Keratinocyte (primary cell): Measurements from ENCODE around the gene ERG. TPM values are rescaled to one million over a fixed set of nuclear protein-coding genes. Genes with fewer than 3 reads are reported as not detected.

Experiments
- DNase-seq: peaks from one replicate; pipeline ENCODE4 v3.0.0-alpha.2; 2011; ENCODE audit warnings: low read depth, missing footprints, low spot score
- FAIRE-seq: peaks from 2 replicates; lab custom pipeline; 2011; peaks lifted over from hg19 to GRCh38; lab: Jason Lieb, UNC
- H2AFZ ChIP-seq: 2 replicates; pipeline ENCODE4 v1.6.0; 2012; ENCODE audit warnings: low read length, control low read depth, inconsistent platforms; ENCODE audit not compliant: control insufficient read depth
- H3K27ac ChIP-seq: 2 replicates; pipeline ENCODE4 v1.5.1; 2011; ENCODE audit warnings: low read length; ENCODE audit not compliant: control insufficient read depth, insufficient read depth
- H3K27me3 ChIP-seq: 3 replicates; pipeline ENCODE4 v1.6.0; 2011; ENCODE audit warnings: low read length; ENCODE audit not compliant: control insufficient read depth, insufficient read depth; ENCODE audit errors: extremely low read depth
- H3K36me3 ChIP-seq, 2 experiments: 2 replicates in 1 of 2; 3 replicates in 1 of 2; pipeline ENCODE4 v1.5.1; 2011; ENCODE audit warnings: low read length in 2 of 2, mild to moderate bottlenecking in 1 of 2; ENCODE audit not compliant: control insufficient read depth in 2 of 2, insufficient read depth in 2 of 2; ENCODE audit errors: extremely low read depth in 1 of 2
- H3K4me1 ChIP-seq: 3 replicates; pipeline ENCODE4 v1.5.1; 2011; ENCODE audit warnings: low read length; ENCODE audit not compliant: control insufficient read depth, insufficient read depth; ENCODE audit errors: extremely low read depth
- H3K4me2 ChIP-seq: 3 replicates; pipeline ENCODE4 v1.6.0; 2011; ENCODE audit warnings: low read depth, low read length; ENCODE audit not compliant: control insufficient read depth, insufficient read depth; ENCODE audit errors: extremely low read depth
- H3K4me3 ChIP-seq, 3 experiments: fragments of 200-600 bp in 1 of 3; sonication (generic) in 1 of 3; 2 replicates in 2 of 3; 3 replicates in 1 of 3; pipeline ENCODE4 v1.5.1; 2011 to 2016; ENCODE audit warnings: low read length in 3 of 3, mild to moderate bottlenecking in 3 of 3, control low read depth in 2 of 3, inconsistent platforms in 1 of 3, low read depth in 1 of 3, mixed read lengths in 1 of 3, mixed run types in 1 of 3, moderate library complexity in 1 of 3; ENCODE audit not compliant: control insufficient read depth in 2 of 3, insufficient read depth in 2 of 3; ENCODE audit errors: extremely low read depth in 1 of 3
- H3K79me2 ChIP-seq: 2 replicates; pipeline ENCODE4 v1.6.0; 2012; ENCODE audit warnings: low read length; ENCODE audit not compliant: control insufficient read depth, insufficient read depth
- H3K9ac ChIP-seq: 3 replicates; pipeline ENCODE4 v1.6.0; 2011; ENCODE audit warnings: low read length; ENCODE audit not compliant: control insufficient read depth, insufficient read depth; ENCODE audit errors: extremely low read depth
- H3K9me1 ChIP-seq: 3 replicates; pipeline ENCODE4 v1.6.0; 2011; ENCODE audit warnings: low read length; ENCODE audit not compliant: control insufficient read depth, insufficient read depth; ENCODE audit errors: extremely low read depth
- H3K9me3 ChIP-seq: 2 replicates; pipeline ENCODE4 v1.5.1; 2012; ENCODE audit warnings: low read depth, low read length; ENCODE audit not compliant: control insufficient read depth
- H4K20me1 ChIP-seq: 3 replicates; pipeline ENCODE4 v1.6.0; 2011; ENCODE audit warnings: low read length; ENCODE audit not compliant: control insufficient read depth, insufficient read depth; ENCODE audit errors: extremely low read depth
- EZH2 ChIP-seq: IDR thresholded peaks from one replicate; pipeline ENCODE4 v1.6.1; 2012; ENCODE audit warnings: inconsistent platforms, mild to moderate bottlenecking, low read length, moderate library complexity
- dilution Hi-C: fragments of 300-500 bp; cut with MboI; formaldehyde crosslinking; loops from one replicate; pipeline ENCODE4 v1.7.0; 2020; ENCODE audit warnings: low sequenced_read_pairs; ENCODE audit not compliant: extremely low pct_ligation_motif_present
- polyA plus RNA-seq, 5 experiments: library from polyadenylated mRNA; depleted of rRNA in 3 of 5; stranded (reverse) in 3 of 5; stranded (forward) in 1 of 5; unstranded in 1 of 5; fragments of >200 nt; gene quantifications; 1 replicate in 1 of 5; 2 replicates in 3 of 5; 3 replicates in 1 of 5; pipeline versions ENCODE4 v1.2.1 to v1.2.3, GENCODE V29; 2011 to 2012; ENCODE audit warnings: missing spikeins in 2 of 5, low read depth in 1 of 5, low replicate concordance in 1 of 5
- TF ChIP-seq, protein P1 (sequence below), 3 experiments: IDR thresholded peaks in 1 of 3; conservative IDR thresholded peaks in 1 of 3; optimal IDR thresholded peaks in 1 of 3; 2 replicates in 2 of 3; 3 replicates in 1 of 3; pipeline versions ENCODE3 to v1.5.1; 2011; ENCODE audit warnings: low read length in 3 of 3, mild to moderate bottlenecking in 3 of 3, moderate library complexity in 2 of 3, control low read depth in 1 of 3, inconsistent platforms in 1 of 3; ENCODE audit not compliant: insufficient read depth in 2 of 3; ENCODE audit errors: extremely low read depth in 1 of 3

The ERG gene
- polyA plus RNA-seq, 1 donor (not counting 4 experiments of a cell fraction or from before 2014, with no cell fraction given), result 0.08 TPM

DNA sequence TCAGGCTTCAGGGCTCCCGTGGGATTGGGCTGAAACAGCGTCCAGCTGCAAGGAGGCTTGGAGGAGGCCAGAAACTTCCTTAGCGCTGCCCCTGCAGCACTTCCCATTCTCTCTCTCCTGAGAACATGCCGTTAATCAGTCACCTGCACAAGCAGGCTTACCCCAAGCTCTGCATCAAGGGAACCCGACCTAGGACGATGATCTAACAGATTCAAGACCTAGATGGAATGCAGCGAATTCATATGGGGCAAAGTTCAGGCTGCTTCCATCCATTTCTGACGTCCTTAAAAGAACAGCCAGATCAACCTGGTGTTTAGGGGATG is 114.1 kb downstream of the ERG start:
- no peak for FAIRE-seq
- TF ChIP-seq, protein P1, sequence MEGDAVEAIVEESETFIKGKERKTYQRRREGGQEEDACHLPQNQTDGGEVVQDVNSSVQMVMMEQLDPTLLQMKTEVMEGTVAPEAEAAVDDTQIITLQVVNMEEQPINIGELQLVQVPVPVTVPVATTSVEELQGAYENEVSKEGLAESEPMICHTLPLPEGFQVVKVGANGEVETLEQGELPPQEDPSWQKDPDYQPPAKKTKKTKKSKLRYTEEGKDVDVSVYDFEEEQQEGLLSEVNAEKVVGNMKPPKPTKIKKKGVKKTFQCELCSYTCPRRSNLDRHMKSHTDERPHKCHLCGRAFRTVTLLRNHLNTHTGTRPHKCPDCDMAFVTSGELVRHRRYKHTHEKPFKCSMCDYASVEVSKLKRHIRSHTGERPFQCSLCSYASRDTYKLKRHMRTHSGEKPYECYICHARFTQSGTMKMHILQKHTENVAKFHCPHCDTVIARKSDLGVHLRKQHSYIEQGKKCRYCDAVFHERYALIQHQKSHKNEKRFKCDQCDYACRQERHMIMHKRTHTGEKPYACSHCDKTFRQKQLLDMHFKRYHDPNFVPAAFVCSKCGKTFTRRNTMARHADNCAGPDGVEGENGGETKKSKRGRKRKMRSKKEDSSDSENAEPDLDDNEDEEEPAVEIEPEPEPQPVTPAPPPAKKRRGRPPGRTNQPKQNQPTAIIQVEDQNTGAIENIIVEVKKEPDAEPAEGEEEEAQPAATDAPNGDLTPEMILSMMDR (optimal IDR thresholded peaks at IDR 0.05 in 1 of 3, IDR thresholded peaks at IDR 0.05 in 1 of 3, conservative IDR thresholded peaks at IDR 0.05 in 1 of 3; ENCODE audit: extremely low read depth in 1 of 3, insufficient read depth in 2 of 3, low read length in 3 of 3), result no peak
- TF ChIP-seq EZH2, result no peak
- Histone ChIP-seq H3K27ac (no peak overlapping the region), H4K20me1 (no peaks in the 10 kb centered on the region), H3K4me1 (no peaks in the 10 kb centered on the region), H3K9ac (no peak overlapping the region), H3K4me3 (no peak overlapping the region), H3K36me3 (no peaks in the 10 kb centered on the region), H3K9me1 (no peaks in the 10 kb centered on the region), H3K79me2 (no peaks in the 10 kb centered on the region), H3K27me3 (no peaks in the 10 kb centered on the region), H3K4me2 (no peak overlapping the region), H3K9me3 (no peaks in the 10 kb centered on the region), H2AFZ (no peak overlapping the region)
- DNase-seq, result no peak
- dilution Hi-C loops, result no loop called here

- no peak for FAIRE-seq
These were observed 114.7 kb downstream of the ERG start for GRCh38 chr21:38383411-38384237.

More at GRCh38 chr21:38383411-38384237, 114.7 kb downstream of the ERG start:
- Histone ChIP-seq H3K4me1 (no peaks in the 10 kb centered on the region), H3K27me3 (no peaks in the 10 kb centered on the region), H3K4me3 (no peak overlapping the region), H3K4me2 (no peak overlapping the region), H3K9me3 (no peaks in the 10 kb centered on the region), H3K27ac (no peak overlapping the region), H2AFZ (no peak overlapping the region), H3K36me3 (no peaks in the 10 kb centered on the region), H3K79me2 (no peaks in the 10 kb centered on the region), H3K9me1 (no peaks in the 10 kb centered on the region), H4K20me1 (no peaks in the 10 kb centered on the region), H3K9ac (no peak overlapping the region)
- DNase-seq, result no peak
- dilution Hi-C loops, result no loop called here
- TF ChIP-seq, protein P1 (optimal IDR thresholded peaks at IDR 0.05 in 1 of 3, IDR thresholded peaks at IDR 0.05 in 1 of 3, conservative IDR thresholded peaks at IDR 0.05 in 1 of 3; ENCODE audit: extremely low read depth in 1 of 3, insufficient read depth in 2 of 3, low read length in 3 of 3), result no peak
- TF ChIP-seq EZH2, result no peak
